GM18861 (cell line): ENCODE measurements around the gene PHACTR2.
"Not testable (repeated sequence)": the region's sequence is repeated elsewhere in the genome, so short reads cannot be mapped to it uniquely, and the experiment has no call there.

ENCODE experiments used
- ATAC-seq: cut with Tn5 transposase; IDR thresholded peaks from one replicate; pipeline ENCODE4 v1.9.1; 2021; ENCODE audit not compliant: unreplicated experiment

Gene PHACTR2

DNA sequence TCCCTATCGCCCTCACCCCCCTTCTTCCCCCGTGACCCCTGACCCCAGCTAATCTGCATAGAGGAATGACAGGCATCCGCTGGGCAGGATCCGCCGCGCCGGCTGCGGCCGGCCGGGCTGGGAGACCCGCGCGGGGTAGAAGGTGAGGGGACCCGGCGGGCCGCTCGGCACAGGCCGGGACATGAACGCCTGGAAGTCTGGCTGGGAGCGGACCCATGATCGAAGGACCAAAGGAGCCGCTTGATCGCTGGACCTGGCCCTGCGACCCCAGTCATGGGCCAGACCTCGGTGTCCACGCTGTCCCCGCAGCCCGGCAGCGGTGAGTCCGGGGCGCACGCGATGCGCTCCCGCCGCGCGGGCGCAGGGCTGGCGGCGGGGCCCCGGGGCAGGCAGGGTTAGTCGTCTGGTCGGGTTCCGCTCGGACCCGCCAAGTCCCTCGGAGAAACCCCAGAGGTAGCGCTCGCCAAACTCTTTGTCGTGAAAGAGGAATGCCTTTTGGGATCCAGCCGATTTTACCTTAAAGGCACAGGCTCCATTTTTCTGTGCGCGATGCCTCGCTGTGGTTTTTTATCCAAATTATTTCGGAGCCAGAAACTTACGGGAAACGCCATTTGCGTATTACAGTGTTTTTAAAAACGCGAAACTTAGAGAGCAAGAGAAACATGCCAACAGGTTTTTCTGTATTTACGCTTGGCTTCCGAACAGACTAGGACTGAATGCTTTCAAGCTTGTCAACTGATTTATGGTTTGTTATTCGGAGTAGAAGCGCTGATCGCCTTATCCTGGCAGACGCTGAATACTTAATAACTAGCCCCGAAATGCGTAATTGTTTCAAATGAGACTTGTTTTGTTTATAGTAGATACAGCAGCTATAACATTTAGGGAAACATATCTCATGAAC is at the start of gene PHACTR2:
Gene PHACTR2 (plus strand): TSS at position 75 of the 901 bp plus-strand sequence. CDS start 199 bp downstream, at position 274.
- ATAC-seq: no peak

DNA sequence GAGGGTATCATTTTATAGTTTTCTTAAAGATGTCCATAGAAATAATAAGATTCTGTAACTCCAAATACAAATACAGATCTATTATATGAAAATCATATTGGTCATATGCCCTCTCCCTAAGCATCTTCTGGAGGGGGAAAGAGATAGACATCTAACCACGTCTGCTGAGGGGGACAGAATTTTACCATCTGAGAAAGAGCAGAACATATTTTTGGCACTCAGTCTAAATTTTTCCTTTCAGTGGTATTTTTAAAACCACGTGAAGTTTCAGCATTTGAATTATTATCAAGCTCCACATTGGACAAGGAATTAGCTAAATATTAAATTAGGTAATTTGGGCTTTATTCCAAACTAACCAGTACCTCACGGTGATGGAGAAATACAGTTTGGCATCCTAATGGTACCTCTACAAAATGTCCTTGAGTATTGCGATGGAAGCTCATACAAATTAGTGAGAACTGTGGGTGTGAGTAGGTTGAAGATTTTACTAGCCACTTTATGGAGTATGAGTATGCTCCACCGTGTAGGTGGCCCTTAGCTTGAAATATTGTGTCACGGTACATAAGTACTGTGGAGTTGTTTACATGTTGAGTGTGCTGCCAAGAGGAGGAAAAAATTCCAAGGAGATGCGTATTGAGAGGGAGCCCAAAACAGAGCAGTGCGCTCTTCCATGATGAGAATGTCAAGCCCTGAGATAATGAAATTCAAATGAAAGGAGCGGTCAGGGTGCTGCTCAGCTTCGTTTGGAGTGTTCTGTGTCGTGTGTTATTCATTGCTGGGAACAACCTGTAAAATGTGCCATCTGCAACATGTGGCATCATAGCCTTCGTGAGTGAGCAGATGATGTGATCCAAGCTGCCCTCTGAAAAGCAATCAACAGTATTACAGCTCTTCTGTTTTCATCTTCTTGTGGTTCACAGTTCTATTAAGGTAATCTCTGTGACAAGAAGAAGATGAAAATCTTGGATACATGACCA is 48.4 kb upstream of the PHACTR2 start:
- ATAC-seq: no peak

DNA sequence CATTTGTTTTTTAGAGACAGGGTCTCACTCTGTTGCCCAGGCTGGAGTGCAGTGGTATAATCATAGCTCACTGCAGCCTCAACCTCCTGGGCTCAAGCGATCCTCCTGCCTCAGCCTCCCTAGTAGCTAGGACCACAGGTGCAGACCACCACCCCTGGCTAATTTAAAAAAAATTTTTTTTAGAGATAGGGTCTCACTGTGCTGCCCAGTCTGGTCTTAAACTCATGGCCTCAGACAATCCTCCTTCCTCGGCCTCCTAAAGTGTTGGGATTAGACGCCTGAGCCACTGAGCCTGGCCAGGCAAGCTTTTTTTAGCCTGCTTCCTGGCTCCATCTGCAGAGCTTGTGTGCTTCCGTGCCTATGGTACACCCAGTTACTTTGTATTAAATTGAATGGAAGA is 46.6 kb upstream of the PHACTR2 start:
- not testable (repeated sequence) for ATAC-seq

DNA sequence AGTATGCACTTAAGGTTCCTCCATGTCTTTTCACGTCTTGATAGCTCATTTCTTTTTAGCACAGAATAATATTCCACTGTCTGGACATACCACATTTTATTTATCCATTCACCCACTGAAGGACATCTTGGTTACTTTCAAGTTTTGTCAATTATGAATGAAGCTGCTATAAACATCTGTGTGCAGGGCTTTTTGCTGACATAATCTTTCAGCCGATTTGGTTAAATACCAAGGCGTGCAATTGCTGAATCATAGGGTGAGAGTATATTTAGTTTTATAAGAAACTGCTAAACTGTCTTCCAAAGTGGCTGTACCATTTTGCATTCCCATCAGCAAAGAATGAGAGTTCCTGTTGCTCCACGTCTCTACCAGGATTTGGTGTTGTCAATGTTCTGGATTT is 44.9 kb upstream of the PHACTR2 start:
- no peak for ATAC-seq

GRCh38 chr6:143634486-143634885 is 43.3 kb upstream of the PHACTR2 start:
- no peak for ATAC-seq

DNA sequence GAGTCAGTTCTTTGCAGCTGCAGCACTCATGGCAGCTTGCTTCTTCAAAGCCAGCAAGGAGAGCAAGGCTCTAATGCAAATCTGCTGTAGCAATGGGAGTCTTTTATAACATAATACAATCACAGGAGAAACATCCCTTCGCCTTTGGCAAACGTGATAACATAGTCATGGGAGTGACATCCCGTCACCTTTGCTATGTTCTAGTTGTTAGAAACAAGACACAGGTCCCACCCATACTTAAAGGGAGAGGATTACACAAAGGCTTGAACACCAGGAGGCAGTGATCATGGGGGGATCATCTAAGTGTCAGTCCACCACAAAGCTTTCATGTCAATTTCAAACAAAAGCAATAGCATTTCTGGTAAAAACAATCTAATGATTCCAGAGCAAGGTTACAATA is 40.1 kb upstream of the PHACTR2 start:
- no peak for ATAC-seq

GRCh38 chr6:143642403-143642802 is 35.4 kb upstream of the PHACTR2 start:
- no peak for ATAC-seq

DNA sequence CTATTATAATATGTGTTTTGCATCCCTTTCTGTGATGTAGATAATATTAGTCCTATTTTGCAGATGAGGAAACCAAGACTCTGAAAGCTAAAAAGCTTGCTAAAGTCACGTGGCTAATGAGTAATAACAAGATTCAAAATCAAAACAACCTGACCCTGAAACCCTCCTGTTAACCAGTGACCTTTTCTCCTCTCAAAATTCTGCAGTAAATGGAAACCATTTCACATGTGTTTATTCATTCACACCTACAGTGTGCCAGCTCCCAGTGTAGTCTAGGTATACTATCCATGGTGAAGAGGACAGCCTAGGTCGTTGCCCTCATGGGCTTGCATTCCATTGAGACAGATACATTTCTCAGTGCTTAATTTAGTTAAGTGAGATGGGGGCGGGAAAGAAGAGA is 30.6 kb upstream of the PHACTR2 start:
- ATAC-seq: no peak

GRCh38 chr6:143647732-143648131 is 30.0 kb upstream of the PHACTR2 start:
- no peak for ATAC-seq

DNA sequence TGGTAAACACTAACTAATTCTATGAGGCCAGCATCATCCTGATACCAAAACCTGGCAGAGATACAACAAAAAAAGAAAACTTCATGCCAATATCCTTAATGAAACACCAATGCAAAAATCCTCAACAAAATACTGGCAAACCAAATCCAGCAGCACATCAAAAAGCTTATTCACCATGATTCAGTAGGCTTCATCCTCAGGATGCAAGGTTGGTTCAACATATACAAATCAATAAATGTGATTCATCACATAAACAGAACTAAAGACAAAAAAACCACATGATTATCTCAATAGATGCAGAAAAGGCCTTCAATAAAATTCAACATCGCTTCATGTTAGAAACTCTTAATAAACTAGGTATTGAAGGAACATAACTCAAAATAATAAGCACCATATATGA is 28.4 kb upstream of the PHACTR2 start:
- ATAC-seq: not testable (repeated sequence)

GRCh38 chr6:143651328-143651727 is 26.4 kb upstream of the PHACTR2 start:
- ATAC-seq: not testable (repeated sequence)

DNA sequence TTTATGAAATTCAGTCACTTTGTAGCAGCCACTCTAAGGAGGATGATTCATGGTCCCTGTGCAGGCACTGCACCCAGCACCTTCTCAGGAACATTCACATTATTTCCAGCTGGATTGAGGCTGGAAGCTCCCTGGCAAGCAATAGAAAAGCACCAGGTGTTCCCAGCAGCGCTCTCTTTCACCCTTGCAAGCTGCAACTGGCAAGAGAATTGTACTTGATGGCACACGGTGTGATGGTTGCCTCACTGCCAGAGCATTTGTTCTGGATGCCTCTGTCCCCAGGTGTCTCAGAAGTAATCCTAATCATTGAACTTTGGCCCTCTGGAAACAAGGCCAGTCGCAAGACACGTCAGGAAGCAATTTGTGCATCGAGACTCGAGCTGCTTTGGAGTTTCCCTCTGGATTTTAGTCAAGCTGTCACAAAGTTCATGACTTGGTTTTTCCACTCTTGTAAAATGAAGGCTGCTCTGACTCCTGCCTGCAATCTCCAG is 24.9 kb upstream of the PHACTR2 start:
- no peak for ATAC-seq

DNA sequence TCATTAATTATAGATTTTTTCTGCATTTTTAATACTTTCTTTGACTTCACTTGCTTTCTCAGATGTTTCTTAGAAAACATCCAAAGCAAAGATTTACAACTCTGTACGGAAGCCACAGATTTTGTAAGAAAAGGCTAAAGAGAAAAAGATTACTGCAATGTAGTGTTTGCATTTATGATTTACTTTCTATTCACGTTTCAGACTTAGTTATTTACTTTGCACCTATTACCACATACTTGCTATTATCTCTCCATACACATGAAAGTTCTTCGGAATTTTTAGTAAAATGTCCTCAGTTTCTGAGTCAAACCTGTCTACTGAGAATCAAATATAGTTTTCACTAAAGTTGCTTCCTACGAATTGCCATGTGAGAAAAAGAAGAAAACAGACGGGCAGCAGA is 22.2 kb upstream of the PHACTR2 start:
- ATAC-seq: no peak

- ATAC-seq: no peak
These were observed 21.7 kb upstream of the PHACTR2 start for GRCh38 chr6:143656026-143656425.

DNA sequence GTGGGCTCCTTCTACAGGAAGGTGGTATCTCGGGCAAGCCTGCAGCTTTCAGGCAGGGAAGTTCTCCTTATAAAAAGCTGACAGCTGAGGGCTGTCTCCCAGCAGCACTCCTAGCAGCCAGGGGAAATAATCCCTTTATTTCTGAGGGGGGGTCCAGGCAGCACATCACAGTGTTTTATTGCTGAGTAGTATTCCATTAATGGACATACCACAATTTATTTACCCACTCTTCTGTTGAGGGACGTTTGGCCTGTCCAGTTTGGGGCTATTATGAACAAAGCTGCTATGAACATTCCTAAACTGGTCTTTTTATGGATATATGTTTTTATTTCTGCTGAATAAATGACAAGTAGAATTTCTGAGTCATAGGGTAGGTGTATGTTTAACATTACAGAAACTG is 20.0 kb upstream of the PHACTR2 start:
- no peak for ATAC-seq

DNA sequence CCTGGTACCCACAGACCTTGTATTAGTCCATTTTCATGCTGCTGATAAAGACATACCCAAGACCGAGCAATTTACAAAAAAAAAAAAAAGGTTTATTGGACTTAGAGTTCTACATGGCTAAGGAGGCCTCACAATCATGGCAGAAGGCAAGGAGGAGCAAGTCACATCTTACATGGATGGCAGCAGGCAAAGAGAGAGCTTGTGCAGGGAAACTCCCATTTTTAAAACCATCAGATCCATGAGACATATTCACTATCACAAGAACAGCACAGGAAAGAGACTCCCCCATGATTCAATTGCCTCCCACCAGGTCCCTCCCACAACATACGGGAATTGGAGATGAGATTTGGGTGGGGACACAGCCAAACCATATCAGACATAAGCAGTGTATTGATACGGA is 17.6 kb upstream of the PHACTR2 start:
- ATAC-seq: not testable (repeated sequence)

GRCh38 chr6:143664171-143664570 is 13.6 kb upstream of the PHACTR2 start:
- ATAC-seq: no peak

- ATAC-seq: not testable (repeated sequence)
These were observed 11.8 kb upstream of the PHACTR2 start for GRCh38 chr6:143666007-143666406.

- ATAC-seq: not testable (repeated sequence)
These were observed 8.3 kb upstream of the PHACTR2 start for GRCh38 chr6:143669483-143669882.

DNA sequence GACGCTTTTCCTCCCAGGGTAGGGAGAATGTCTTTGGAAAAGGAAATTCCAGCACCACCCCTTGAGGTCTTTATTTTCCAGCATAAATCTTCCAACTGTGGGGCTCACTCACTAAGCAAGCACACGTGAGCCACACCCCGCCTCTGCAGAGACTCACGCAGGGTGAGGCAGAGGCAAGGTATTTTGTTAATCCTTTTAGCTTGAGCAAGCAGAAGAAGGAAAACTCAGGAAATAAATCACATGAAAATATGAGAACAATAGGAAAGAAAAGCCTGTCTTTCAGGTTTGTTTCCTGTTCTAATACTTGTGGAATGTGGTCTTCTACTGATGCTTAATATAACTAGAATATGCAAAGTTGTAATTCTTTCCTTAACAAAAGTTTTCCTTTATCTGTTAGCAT is 4.1 kb upstream of the PHACTR2 start:
- ATAC-seq: no peak
